Liver (tissue), 3 donors: ENCODE measurements around the gene RNF144B.

ENCODE experiments used
- CTCF ChIP-seq: fragments of 150-350 bp; IDR thresholded peaks from 2 replicates; pipeline ENCODE4 v1.5.1; 2017; ENCODE audit warnings: improper control_type of control experiment, low read depth, low read length; ENCODE audit not compliant: missing input control
- FOXA1 ChIP-seq: IDR thresholded peaks from 2 replicates; pipeline ENCODE4 v1.6.1; 2016; ENCODE audit warnings: antibody characterized with exemption
- GABPA ChIP-seq, 2 donors: IDR thresholded peaks in 1 of 2; conservative IDR thresholded peaks in 1 of 2; 2 replicates each; pipeline ENCODE4 v1.6.1; 2016; ENCODE audit warnings: antibody characterized with exemption in 2 of 2, mild to moderate bottlenecking in 1 of 2, moderate library complexity in 1 of 2
- HNF4A ChIP-seq, 2 donors: conservative IDR thresholded peaks; 2 replicates each; pipeline ENCODE4 v1.6.1; 2016; ENCODE audit warnings: antibody characterized with exemption in 2 of 2, mild to moderate bottlenecking in 2 of 2
- JUND ChIP-seq, 2 donors: IDR thresholded peaks; 2 replicates each; pipeline ENCODE4 v1.6.1; 2016; ENCODE audit warnings: antibody characterized with exemption in 2 of 2
- MAX ChIP-seq: IDR thresholded peaks from 2 replicates; pipeline ENCODE4 v1.6.1; 2016; ENCODE audit warnings: antibody characterized with exemption
- RAD21 ChIP-seq, 2 donors: IDR thresholded peaks; 2 replicates each; pipeline ENCODE4 v1.6.1; 2016; ENCODE audit warnings: antibody characterized with exemption in 2 of 2, mild to moderate bottlenecking in 2 of 2
- TAF1 ChIP-seq: conservative IDR thresholded peaks from 2 replicates; pipeline ENCODE4 v1.6.1; 2016; ENCODE audit warnings: antibody characterized with exemption, mild to moderate bottlenecking
- YY1 ChIP-seq: IDR thresholded peaks from 2 replicates; pipeline ENCODE4 v1.6.1; 2016; ENCODE audit warnings: antibody characterized with exemption, mild to moderate bottlenecking
- ZBTB33 ChIP-seq: IDR thresholded peaks from 2 replicates; pipeline ENCODE4 v1.6.1; 2016; ENCODE audit warnings: antibody characterized with exemption
- TF ChIP-seq, protein P1 (sequence below): IDR thresholded peaks from 2 replicates; pipeline ENCODE4 v1.6.1; 2016; ENCODE audit warnings: antibody characterized with exemption, mild to moderate bottlenecking
- donor health status: healthy.
- donor health status: healthy.

GRCh38 chr6:18343741-18344140 lies 43.4 kb upstream of the RNF144B start:
- TF ChIP-seq YY1 = no peak
- no peak for TF ChIP-seq CTCF
- no peak for TF ChIP-seq MAX
- no peak for TF ChIP-seq HNF4A (conservative IDR thresholded peaks at IDR 0.05)
- no peak for TF ChIP-seq JUND (IDR thresholded peaks at IDR 0.05)
- TF ChIP-seq RAD21 (IDR thresholded peaks at IDR 0.05) = no peak
- TF ChIP-seq, protein P1, sequence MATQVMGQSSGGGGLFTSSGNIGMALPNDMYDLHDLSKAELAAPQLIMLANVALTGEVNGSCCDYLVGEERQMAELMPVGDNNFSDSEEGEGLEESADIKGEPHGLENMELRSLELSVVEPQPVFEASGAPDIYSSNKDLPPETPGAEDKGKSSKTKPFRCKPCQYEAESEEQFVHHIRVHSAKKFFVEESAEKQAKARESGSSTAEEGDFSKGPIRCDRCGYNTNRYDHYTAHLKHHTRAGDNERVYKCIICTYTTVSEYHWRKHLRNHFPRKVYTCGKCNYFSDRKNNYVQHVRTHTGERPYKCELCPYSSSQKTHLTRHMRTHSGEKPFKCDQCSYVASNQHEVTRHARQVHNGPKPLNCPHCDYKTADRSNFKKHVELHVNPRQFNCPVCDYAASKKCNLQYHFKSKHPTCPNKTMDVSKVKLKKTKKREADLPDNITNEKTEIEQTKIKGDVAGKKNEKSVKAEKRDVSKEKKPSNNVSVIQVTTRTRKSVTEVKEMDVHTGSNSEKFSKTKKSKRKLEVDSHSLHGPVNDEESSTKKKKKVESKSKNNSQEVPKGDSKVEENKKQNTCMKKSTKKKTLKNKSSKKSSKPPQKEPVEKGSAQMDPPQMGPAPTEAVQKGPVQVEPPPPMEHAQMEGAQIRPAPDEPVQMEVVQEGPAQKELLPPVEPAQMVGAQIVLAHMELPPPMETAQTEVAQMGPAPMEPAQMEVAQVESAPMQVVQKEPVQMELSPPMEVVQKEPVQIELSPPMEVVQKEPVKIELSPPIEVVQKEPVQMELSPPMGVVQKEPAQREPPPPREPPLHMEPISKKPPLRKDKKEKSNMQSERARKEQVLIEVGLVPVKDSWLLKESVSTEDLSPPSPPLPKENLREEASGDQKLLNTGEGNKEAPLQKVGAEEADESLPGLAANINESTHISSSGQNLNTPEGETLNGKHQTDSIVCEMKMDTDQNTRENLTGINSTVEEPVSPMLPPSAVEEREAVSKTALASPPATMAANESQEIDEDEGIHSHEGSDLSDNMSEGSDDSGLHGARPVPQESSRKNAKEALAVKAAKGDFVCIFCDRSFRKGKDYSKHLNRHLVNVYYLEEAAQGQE = no peak
- TF ChIP-seq GABPA (IDR thresholded peaks at IDR 0.05 in 1 of 2, conservative IDR thresholded peaks at IDR 0.05 in 1 of 2) = no peak
- TF ChIP-seq ZBTB33 = no peak
- TF ChIP-seq FOXA1 = no peak
- TF ChIP-seq TAF1 = no peak
